Gastroesophageal sphincter (tissue), 4 donors: Measurements from ENCODE around the gene BORCS6. TPM values are rescaled to one million over a fixed set of nuclear protein-coding genes. Genes with fewer than 3 reads are reported as not detected.

ENCODE experiments used
- ATAC-seq: fragments of 150-250 bp; one replicate; pipeline ENCODE4 v1.9.1; 2016; ENCODE audit warnings: mild to moderate bottlenecking, moderate library complexity
- H3K27ac ChIP-seq, 4 donors: fragments of 200-600 bp; sonication (generic) in 3 of 4; 1 replicate in 3 of 4; 2 replicates in 1 of 4; pipeline ENCODE4 v1.5.1; 2016 to 2019
- H3K27me3 ChIP-seq: fragments of 200-600 bp; sonication (generic); one replicate; pipeline ENCODE4 v1.5.1; 2019
- H3K36me3 ChIP-seq, 2 donors: fragments of 200-600 bp; sonication (generic); one replicate each; pipeline ENCODE4 v1.5.1; 2019; ENCODE audit warnings: control low read depth in 1 of 2
- H3K4me1 ChIP-seq, 3 donors: fragments of 200-600 bp; sonication (generic); 1 replicate in 2 of 3; 2 replicates in 1 of 3; pipeline ENCODE4 v1.5.1; 2016 to 2019; ENCODE audit warnings: control low read depth in 2 of 3
- H3K4me3 ChIP-seq, 2 donors: fragments of 200-600 bp; sonication (generic); one replicate each; pipeline ENCODE4 v1.5.1; 2019; ENCODE audit warnings: mild to moderate bottlenecking in 1 of 2, moderate library complexity in 1 of 2
- H3K9me3 ChIP-seq, 3 donors: fragments of 200-600 bp; sonication (generic); one replicate each; pipeline ENCODE4 v1.5.1; 2017 to 2019; ENCODE audit warnings: control low read depth in 2 of 3
- CTCF ChIP-seq, 4 experiments: fragments of 200-600 bp in 2 of 4; fragments of 450-650 bp in 2 of 4; sonication (generic) in 1 of 4; IDR thresholded peaks; one replicate each; pipeline ENCODE4 v1.5.1; 2017 to 2019; ENCODE audit warnings: antibody characterized with exemption in 4 of 4, mild to moderate bottlenecking in 2 of 4, moderate library complexity in 2 of 4
- EP300 ChIP-seq: sonication (generic); formaldehyde crosslinking; IDR thresholded peaks from one replicate; pipeline ENCODE4 v1.6.1; 2017; ENCODE audit warnings: antibody characterized with exemption, mild to moderate bottlenecking
- POLR2A ChIP-seq, 2 donors: fragments of 450-650 bp; IDR thresholded peaks; one replicate each; pipeline ENCODE4 v1.6.1; 2017; ENCODE audit warnings: antibody characterized with exemption in 2 of 2, mild to moderate bottlenecking in 2 of 2, moderate library complexity in 1 of 2
- POLR2AphosphoS5 ChIP-seq: sonication (generic); formaldehyde crosslinking; IDR thresholded peaks from one replicate; pipeline ENCODE4 v1.6.1; 2017; ENCODE audit warnings: antibody characterized with exemption
- WGBS, 2 donors: methylation state at CpG; one replicate each; pipeline ENCODE4 v1.1.5; 2018; ENCODE audit warnings: low coverage in 1 of 2; 5-methylcytosine and 5-hydroxymethylcytosine counted together
- total RNA-seq, 4 donors: library from RNA; depleted of rRNA; stranded (reverse); fragments of >200 nt; gene quantifications; one replicate each; pipeline ENCODE4 v1.1.0, GENCODE V29; 2016

BORCS6 gene
- total RNA-seq, 4 donors from 2014 or later: 8.1 to 16.1 (median 12.4) TPM

- TF ChIP-seq CTCF (IDR thresholded peaks at IDR 0.05) (no peak), POLR2A (IDR thresholded peaks at IDR 0.05) (no peak), POLR2AphosphoS5 (no peak), EP300 (no peak)
- H3K36me3 ChIP-seq: no peaks in the 10 kb centered on the region
- H3K4me1 ChIP-seq: peaks cover 0 to 15% (median 6%) of the 10 kb centered on the region in 3 donors
- H3K9me3 ChIP-seq: no peaks in the 10 kb centered on the region
- peak overlapping the region; percentile 66 to 87 (median 79) for H3K27ac ChIP-seq
- no peak for ATAC-seq
- peak overlapping the region; percentile 54 to 61 for H3K4me3 ChIP-seq
- H3K27me3 ChIP-seq: no peaks in the 10 kb centered on the region
- WGBS, 2 donors: 11% methylated on average over 7 to 22 of the region's 22 CpGs
Observed at GRCh38 chr17:8210761-8211458, 20.9 kb upstream of the BORCS6 start.

- 0 to 2% methylated on average over 22 to 37 of the region's 46 CpGs for WGBS, 2 donors
- Histone ChIP-seq H3K27ac (peak within 1 kb of the TSS; percentile 66 to 87 (median 79)), H3K36me3 (no peaks in the 10 kb centered on the region), H3K27me3 (no peaks in the 10 kb centered on the region), H3K9me3 (no peaks in the 10 kb centered on the region), H3K4me3 (peak within 1 kb of the TSS; percentile 54 to 61), H3K4me1 (peaks cover 0 to 15% (median 6%) of the 10 kb centered on the region in 3 donors)
- TF ChIP-seq POLR2AphosphoS5 (no peak), POLR2A (IDR thresholded peaks at IDR 0.05) (no peak), EP300 (no peak), CTCF (IDR thresholded peaks at IDR 0.05) (no peak)
- ATAC-seq: peak; percentile 99
Observed at GRCh38 chr17:8209907-8210760, 20.2 kb upstream of the BORCS6 start, which contains the start of gene AURKB. Gene AURKB, minus strand, starts transcription at chr17:8210575. Its CDS starts 351 bp downstream, at chr17:8210224.

GRCh38 chr17:8206536-8206935, 16.6 kb upstream of the BORCS6 start:
- no peak overlapping the region for H3K4me3 ChIP-seq
- no peaks in the 10 kb centered on the region for H3K9me3 ChIP-seq
- H3K4me1 ChIP-seq: peaks cover 0 to 15% (median 6%) of the 10 kb centered on the region in 3 donors
- no peaks in the 10 kb centered on the region for H3K27me3 ChIP-seq
- H3K36me3 ChIP-seq: no peaks in the 10 kb centered on the region
- ATAC-seq: no peak
- no peak overlapping the region for H3K27ac ChIP-seq
- TF ChIP-seq CTCF (IDR thresholded peaks at IDR 0.05) (no peak), POLR2A (IDR thresholded peaks at IDR 0.05) (no peak), EP300 (no peak), POLR2AphosphoS5 (no peak)
- no CpG with 5 or more reads among the region's 12 CpGs for WGBS, 2 donors

- no peak for ATAC-seq
- Histone ChIP-seq H3K9me3 (no peaks in the 10 kb centered on the region), H3K27me3 (no peaks in the 10 kb centered on the region), H3K4me1 (peaks cover 0 to 9% (median 1%) of the 10 kb centered on the region in 3 donors), H3K36me3 (no peaks in the 10 kb centered on the region), H3K27ac (no peak overlapping the region), H3K4me3 (no peak overlapping the region)
- 85% methylated on average over 6 to 9 of the region's 19 CpGs for WGBS, 2 donors
- TF ChIP-seq CTCF (IDR thresholded peaks at IDR 0.05): no peak
- no peak for TF ChIP-seq POLR2A (IDR thresholded peaks at IDR 0.05)
- TF ChIP-seq EP300: no peak
- no peak for TF ChIP-seq POLR2AphosphoS5
Observed at GRCh38 chr17:8204761-8205555, 15.0 kb upstream of the BORCS6 start.
